GOT3 (cell line): Measurements from ENCODE around the gene TMEM176A.

Experiments
- DNase-seq: peaks from one replicate; lab custom pipeline; 2025; ENCODE audit warnings: mixed read lengths; lab: John Stamatoyannopoulos, UW

Gene TMEM176A

GRCh38 chr7:150820148-150820547 is 19.6 kb downstream of the TMEM176A start:
- no peak for DNase-seq

- no peak for DNase-seq
Measured at GRCh38 chr7:150820578-150821198, 20.1 kb downstream of the TMEM176A start.

- DNase-seq: no peak
Measured at GRCh38 chr7:150823043-150823442, 22.5 kb downstream of the TMEM176A start.

GRCh38 chr7:150823484-150824126 is 23.0 kb downstream of the TMEM176A start:
- DNase-seq: no peak

- DNase-seq: no peak
Measured at GRCh38 chr7:150824379-150825177, 24.0 kb downstream of the TMEM176A start.

- DNase-seq: no peak
Measured at GRCh38 chr7:150826061-150826849, 25.7 kb downstream of the TMEM176A start.

- no peak for DNase-seq
Measured at GRCh38 chr7:150828384-150828783, 27.8 kb downstream of the TMEM176A start.

GRCh38 chr7:150829426-150829825 is 28.9 kb downstream of the TMEM176A start:
- no peak for DNase-seq

- no peak for DNase-seq
Measured at GRCh38 chr7:150830937-150831336, 30.4 kb downstream of the TMEM176A start.

- no peak for DNase-seq
Measured at GRCh38 chr7:150831851-150832250, 31.3 kb downstream of the TMEM176A start.

- DNase-seq: no peak
Measured at GRCh38 chr7:150835019-150835418, 34.5 kb downstream of the TMEM176A start.

- no peak for DNase-seq
Measured at GRCh38 chr7:150835702-150836280, 35.2 kb downstream of the TMEM176A start.

- no peak for DNase-seq
Measured at GRCh38 chr7:150838965-150839650, 38.5 kb downstream of the TMEM176A start.

GRCh38 chr7:150842018-150842417 is 41.4 kb downstream of the TMEM176A start:
- DNase-seq: no peak

GRCh38 chr7:150842716-150843115 is 42.1 kb downstream of the TMEM176A start:
- DNase-seq: no peak

GRCh38 chr7:150845421-150845861 is 44.9 kb downstream of the TMEM176A start:
- no peak for DNase-seq

- DNase-seq: no peak
Measured at GRCh38 chr7:150846291-150847115, 45.9 kb downstream of the TMEM176A start.

- no peak for DNase-seq
Measured at GRCh38 chr7:150847536-150847935, 47.0 kb downstream of the TMEM176A start.

GRCh38 chr7:150848111-150848510 is 47.5 kb downstream of the TMEM176A start:
- no peak for DNase-seq

- DNase-seq: no peak
Measured at GRCh38 chr7:150848561-150849115, 48.1 kb downstream of the TMEM176A start.
